ENCODE data around the gene PRELP.

PRELP gene
- 0 to 0.21 (median 0) reads per million in 9 experiments for total RNA-seq

DNA sequence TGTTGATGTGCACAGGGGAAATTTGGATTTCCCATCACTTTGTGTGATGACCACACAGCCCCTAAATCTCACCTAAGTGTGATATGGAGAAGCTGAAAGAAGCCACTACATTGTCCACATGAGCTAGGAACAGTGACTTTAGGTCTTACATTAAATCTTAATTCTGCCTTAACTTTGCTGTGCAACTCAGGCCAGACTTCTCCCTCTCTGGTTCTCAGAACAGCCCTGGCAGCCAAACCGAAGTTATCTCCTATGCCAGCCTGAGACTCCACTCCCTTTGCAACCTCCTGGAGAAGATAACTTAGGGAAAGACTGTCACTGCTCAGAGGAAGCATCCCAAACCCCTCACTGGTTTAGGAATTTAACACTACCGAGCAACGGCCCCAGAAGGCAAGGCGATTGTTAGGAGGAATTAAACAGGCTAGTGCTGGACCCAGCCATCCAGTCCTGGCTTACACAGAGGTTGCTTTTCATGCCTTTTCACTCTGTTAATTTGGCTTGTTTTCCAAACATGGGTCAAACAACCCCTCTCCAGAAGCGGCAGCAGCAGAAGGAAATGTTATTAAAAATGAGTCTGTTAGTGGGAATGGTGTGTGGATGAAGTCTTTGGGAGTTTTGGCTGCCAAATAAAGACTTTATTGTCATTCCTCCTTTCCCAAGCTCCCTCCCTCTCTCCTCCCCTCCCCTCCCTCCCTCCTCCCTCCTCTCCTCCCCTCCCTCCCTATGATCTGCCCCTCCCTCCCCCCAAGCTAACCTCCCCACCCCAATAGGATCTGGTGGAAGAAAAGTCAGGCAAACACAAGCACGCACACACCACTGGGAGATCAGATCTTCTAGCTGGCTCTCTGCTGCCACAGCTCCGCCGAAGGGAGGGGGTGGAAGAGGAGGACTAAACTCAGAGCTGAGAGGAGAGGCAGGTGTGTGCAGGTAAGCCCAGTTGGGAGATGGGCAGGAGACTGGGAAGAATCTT lies at the start of gene PRELP:
Gene PRELP, plus strand, starts transcription at position 795 of the 970 bp plus-strand sequence. CDS start 7,379 bp downstream, outside the sequence.
- Mint-ChIP-seq H3K36me3 (ENCODE audit: insufficient read depth) (no peaks in the 10 kb centered on the region), H3K27me3 (peaks cover 48 to 67% of the 10 kb centered on the region in 2 donors), H3K9me3 (no peaks in the 10 kb centered on the region), H3K4me3 (no peak within 1 kb of the TSS), H3K27ac (no peak within 1 kb of the TSS), H3K4me1 (ENCODE audit: low read depth in 2 of 2) (peaks cover 0 to 2% of the 10 kb centered on the region in 2 donors)
- DNase-seq (no peak), ATAC-seq (replicated peaks) (no peak)

DNA sequence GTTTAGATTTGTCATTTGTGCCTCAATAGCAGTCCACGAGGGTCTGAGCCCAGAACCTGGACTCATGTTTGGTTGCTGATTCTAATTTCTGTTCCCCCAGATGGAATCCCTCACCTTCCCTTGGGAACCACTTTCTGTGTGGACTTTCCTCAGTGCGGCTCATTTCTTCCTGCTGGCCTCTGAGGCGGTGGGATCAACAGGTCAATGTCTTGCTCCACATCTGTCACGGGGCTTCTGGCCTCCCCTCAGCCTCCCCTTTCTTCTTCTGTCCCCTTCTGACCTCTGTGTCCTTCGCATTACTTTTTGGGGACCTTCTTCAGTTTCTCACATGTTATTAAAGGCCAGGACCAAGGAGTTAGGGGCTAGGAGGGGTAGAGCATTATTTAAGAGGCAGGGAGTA lies 49.2 kb upstream of the PRELP start:
- H3K4me1 Mint-ChIP-seq (ENCODE audit: low read depth in 2 of 2), result no peaks in the 10 kb centered on the region

DNA sequence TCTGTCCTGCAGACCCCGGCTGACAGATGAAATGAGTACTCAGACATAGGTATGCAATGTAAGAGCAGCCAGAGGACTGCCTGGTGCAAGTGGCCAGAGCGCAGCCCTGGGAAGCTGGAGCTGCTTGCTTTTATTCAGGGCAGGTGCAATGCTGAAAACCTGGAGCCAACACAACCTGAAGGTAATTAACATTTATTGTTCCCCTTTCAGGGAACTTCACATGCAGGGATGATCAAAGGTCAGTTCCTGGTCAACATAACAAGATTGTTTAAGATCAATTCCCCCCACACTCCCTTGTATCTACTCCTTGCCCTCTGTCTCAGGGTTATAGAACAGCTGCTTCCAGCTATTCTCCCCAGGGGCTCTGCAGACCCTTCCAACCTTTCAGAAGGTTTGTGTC lies 48.7 kb upstream of the PRELP start:
- H3K27ac Mint-ChIP-seq, result no peak overlapping the region
- no peaks in the 10 kb centered on the region for H3K4me1 Mint-ChIP-seq (ENCODE audit: low read depth in 2 of 2)
- no peak overlapping the region for H3K4me3 Mint-ChIP-seq
- H3K36me3 Mint-ChIP-seq (ENCODE audit: insufficient read depth), result no peaks in the 10 kb centered on the region
- no peaks in the 10 kb centered on the region for H3K9me3 Mint-ChIP-seq
- ATAC-seq (replicated peaks), result no peak
- H3K27me3 Mint-ChIP-seq, result peaks cover 63 to 90% of the 10 kb centered on the region in 2 donors
- no peak for DNase-seq

More for the DNA sequence above, 49.2 kb upstream of the PRELP start:
- Mint-ChIP-seq H3K9me3 (no peaks in the 10 kb centered on the region), H3K27me3 (peaks cover 60 to 91% of the 10 kb centered on the region in 2 donors), H3K27ac (no peak overlapping the region), H3K36me3 (ENCODE audit: insufficient read depth) (no peaks in the 10 kb centered on the region), H3K4me3 (no peak overlapping the region)
- DNase-seq (no peak), ATAC-seq (replicated peaks) (no peak)

DNA sequence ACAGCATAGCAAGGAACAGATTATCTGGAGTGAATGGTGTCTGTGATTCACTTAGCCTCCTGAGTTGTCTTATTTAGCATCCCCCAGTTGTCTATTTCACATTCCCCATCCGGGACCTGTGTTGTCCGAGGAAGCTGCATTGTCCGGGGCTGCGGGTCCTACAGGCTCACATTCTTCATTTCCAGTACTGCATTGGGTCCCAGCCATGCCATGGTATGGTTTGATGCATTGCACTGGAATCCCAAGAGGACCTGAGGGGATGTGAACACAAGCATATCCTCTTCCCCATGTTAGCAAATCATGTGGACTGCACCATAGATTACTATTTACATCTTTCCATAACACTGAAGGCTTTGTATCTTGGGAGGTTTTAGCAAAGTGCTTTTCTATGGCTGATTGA lies 48.2 kb upstream of the PRELP start:
- DNase-seq (no peak), ATAC-seq (replicated peaks) (no peak)
- Mint-ChIP-seq H3K27ac (no peak overlapping the region), H3K4me1 (ENCODE audit: low read depth in 2 of 2) (no peaks in the 10 kb centered on the region), H3K36me3 (ENCODE audit: insufficient read depth) (no peaks in the 10 kb centered on the region), H3K27me3 (peaks cover 64 to 90% of the 10 kb centered on the region in 2 donors), H3K9me3 (no peaks in the 10 kb centered on the region), H3K4me3 (no peak overlapping the region)

DNA sequence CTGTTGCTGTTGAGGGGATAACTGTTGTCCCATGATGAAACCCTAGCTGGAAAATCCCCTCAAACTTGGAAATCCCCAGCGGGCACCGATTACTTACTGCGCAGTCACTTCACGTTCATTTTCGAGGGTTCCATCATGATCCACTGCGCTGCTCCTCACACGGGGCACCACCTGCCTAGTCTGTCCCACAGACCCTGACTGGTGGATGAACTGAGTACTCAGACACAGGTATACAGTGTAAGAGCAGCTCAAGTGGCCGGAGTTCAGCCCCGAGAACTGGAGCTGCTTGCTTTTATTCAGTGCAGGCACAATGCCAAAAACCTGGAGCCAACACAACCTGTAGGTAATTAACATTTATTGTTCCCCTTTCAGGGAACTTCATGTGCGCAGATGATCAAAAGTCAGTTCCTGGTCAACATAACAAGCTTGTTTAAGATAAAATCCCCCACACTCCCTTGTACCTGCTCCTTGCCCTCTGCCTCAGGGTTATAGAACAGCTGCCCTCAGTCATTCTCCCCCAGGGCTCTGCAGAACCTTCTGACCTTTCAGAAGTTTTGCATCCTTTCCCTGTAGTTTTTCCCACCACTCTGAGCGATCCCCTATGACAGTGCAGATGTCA lies 46.5 kb upstream of the PRELP start:
- Mint-ChIP-seq H3K27me3 (peaks cover 66 to 90% of the 10 kb centered on the region in 2 donors), H3K4me1 (ENCODE audit: low read depth in 2 of 2) (no peaks in the 10 kb centered on the region)

DNA sequence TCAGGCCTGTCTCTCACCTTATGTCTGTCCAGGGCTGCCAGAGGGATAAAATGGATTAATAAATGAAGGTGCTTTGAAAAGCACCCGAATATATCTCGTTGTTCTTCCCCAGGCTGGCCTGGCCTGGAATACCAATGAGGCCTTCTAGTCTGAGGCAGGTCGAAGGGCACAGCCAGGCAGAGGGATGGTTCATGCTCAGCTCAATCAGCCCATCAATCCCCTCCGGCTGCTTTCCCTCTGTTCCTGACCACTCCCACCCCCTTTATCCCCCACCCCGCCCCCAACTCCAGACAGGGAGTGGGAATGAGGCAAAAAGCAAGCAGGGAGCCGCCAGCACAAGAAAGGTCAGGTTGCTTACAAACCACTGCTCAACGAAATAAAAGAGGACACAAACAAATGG lies 40.0 kb upstream of the PRELP start:
- Mint-ChIP-seq H3K9me3 (no peaks in the 10 kb centered on the region), H3K4me3 (no peak overlapping the region), H3K27ac (no peak overlapping the region), H3K27me3 (peaks cover 40 to 52% of the 10 kb centered on the region in 2 donors), H3K36me3 (ENCODE audit: insufficient read depth) (no peaks in the 10 kb centered on the region), H3K4me1 (ENCODE audit: low read depth in 2 of 2) (no peaks in the 10 kb centered on the region)
- DNase-seq, result no peak
- no peak for ATAC-seq (replicated peaks)

More for the DNA sequence above, 46.5 kb upstream of the PRELP start:
- Mint-ChIP-seq H3K36me3 (ENCODE audit: insufficient read depth) (no peaks in the 10 kb centered on the region), H3K4me3 (no peak overlapping the region), H3K27ac (no peak overlapping the region), H3K9me3 (no peaks in the 10 kb centered on the region)
- DNase-seq, result no peak
- ATAC-seq (replicated peaks), result no peak

DNA sequence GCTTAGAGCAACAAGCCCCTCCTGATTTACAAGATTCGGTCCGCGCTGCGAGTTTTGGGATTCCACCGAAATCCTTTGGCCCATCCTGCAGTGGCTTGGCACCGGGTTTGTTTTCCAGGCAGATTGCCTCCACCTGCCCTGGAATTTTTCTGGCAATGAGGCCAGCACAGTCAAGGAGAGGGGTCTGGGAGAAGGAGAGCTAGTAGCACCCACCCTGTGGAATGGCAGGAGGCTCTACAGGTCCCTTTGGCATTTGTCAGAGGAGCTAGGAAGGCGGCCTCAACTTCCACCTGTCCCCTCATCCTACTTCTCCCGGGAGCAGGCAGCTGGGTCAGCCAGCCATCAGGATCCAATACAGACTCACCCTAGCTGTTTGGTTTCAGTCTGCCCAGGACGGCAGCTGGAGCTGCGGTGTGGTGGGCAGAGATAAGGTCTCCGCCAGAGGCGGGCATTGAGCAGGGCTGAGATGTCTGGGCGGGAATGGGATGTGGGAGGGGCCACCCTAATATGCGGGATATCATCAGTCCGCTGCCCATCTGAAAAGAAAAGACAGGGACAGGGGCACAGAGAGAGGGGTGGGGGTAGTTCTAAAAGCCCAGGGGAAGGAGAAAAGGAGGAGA lies 37.8 kb upstream of the PRELP start:
- DNase-seq (no peak), ATAC-seq (replicated peaks) (no peak)
- H3K27ac Mint-ChIP-seq, result no peak overlapping the region
- peaks cover 29 to 55% of the 10 kb centered on the region in 2 donors for H3K27me3 Mint-ChIP-seq
- no peaks in the 10 kb centered on the region for H3K36me3 Mint-ChIP-seq (ENCODE audit: insufficient read depth)
- no peaks in the 10 kb centered on the region for H3K4me1 Mint-ChIP-seq (ENCODE audit: low read depth in 2 of 2)
- H3K9me3 Mint-ChIP-seq, result no peaks in the 10 kb centered on the region
- no peak overlapping the region for H3K4me3 Mint-ChIP-seq

DNA sequence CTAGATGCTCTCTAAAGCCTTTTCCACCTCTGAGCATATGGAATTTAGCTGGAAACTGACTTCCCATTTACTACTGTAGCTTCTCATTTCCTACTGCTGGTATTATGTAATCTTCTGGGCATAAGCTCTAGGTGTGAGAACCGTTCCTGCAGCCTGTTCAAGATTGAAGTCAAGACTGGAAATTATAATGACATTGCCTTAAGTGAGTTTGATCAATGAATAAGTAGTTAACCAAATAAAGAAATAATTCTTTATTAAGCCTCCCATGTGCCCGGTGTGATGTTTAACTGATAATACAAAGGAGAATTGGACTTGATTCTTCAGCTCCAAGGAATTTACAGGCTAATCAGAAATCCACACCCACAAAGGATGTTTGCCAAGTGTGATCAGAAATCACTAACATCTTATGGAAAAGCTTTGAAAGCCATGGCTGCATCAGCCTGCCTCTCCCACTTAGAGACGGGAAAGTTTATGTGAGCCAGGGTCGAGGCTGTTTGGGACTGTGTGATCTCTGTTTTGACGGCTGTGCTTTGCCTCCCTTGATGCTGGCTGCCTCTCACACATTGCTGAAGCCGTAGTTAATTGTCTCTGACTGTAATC lies 36.4 kb upstream of the PRELP start:
- Mint-ChIP-seq H3K36me3 (ENCODE audit: insufficient read depth) (no peaks in the 10 kb centered on the region), H3K27ac (no peak overlapping the region), H3K27me3 (peaks cover 24 to 50% of the 10 kb centered on the region in 2 donors), H3K4me3 (no peak overlapping the region), H3K9me3 (no peaks in the 10 kb centered on the region), H3K4me1 (ENCODE audit: low read depth in 2 of 2) (no peaks in the 10 kb centered on the region)
- DNase-seq (no peak), ATAC-seq (replicated peaks) (no peak)

DNA sequence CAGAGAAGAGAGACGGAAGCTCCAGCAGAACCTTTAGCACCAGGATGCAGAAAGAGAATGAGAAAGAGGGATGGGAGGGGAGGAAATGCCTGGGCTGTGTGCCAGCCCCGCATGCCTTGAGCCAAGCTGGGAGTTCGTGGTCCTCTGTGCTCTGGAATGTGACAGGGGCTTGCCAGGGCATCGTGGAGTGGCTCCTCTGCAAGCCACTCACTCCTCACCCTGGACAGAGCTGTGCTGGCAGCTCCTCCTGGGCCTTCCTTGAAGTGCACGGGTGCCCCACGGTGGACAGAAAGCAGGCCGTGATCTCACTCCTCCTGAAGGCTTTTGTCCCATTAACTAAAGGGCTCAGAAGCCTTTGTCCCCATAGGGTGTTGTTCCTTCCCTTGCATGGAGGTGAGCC lies 34.8 kb upstream of the PRELP start:
- no peak for DNase-seq
- no peak overlapping the region for H3K4me3 Mint-ChIP-seq

DNA sequence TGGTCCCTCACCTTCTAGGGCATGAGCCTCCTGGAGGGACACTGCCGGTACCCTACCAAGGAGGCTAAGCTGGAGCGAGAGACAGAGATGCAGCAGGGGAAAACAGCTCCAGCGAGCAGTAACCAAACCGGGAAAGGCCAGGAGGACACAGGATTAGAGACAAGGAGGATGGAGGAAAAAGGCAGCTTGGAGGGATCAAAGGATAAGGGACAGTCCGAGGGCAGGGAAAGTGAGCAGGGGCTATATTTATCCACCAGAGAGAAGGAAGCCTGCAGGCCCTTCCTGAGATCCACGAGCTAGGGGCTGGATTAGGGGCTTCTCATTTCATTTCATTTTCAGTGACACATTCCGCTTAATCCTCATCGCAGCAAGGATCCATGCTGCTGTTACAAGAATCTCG lies 33.8 kb upstream of the PRELP start:
- DNase-seq, result no peak
- Mint-ChIP-seq H3K4me3 (no peak overlapping the region), H3K9me3 (no peaks in the 10 kb centered on the region), H3K27ac (no peak overlapping the region), H3K27me3 (peaks cover 28 to 52% of the 10 kb centered on the region in 2 donors), H3K36me3 (ENCODE audit: insufficient read depth) (no peaks in the 10 kb centered on the region), H3K4me1 (ENCODE audit: low read depth in 2 of 2) (no peaks in the 10 kb centered on the region)
- ATAC-seq (replicated peaks), result no peak

More for the DNA sequence above, 34.8 kb upstream of the PRELP start:
- Mint-ChIP-seq H3K36me3 (ENCODE audit: insufficient read depth) (no peaks in the 10 kb centered on the region), H3K27ac (no peak overlapping the region), H3K4me1 (ENCODE audit: low read depth in 2 of 2) (no peaks in the 10 kb centered on the region), H3K27me3 (peaks cover 20 to 52% of the 10 kb centered on the region in 2 donors), H3K9me3 (no peaks in the 10 kb centered on the region)
- ATAC-seq (replicated peaks), result no peak

DNA sequence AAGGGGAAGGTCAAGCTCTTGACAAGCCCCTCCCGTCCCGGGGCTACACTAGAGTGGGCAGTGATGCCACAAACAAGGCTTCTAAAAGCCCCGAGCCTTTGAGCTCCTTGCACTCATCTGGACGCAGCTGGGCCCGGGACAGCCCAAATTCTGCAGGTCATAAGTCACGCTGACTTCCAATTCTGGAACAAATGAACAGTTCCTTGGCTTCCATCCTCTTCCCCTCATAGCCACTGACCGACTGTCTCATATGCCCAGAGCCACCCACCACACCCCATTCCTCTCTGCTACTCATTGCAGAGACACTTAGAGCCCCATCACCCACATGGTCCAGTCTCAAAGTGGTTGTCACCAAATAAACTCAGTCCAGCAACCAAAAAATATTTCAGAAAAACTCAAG lies 32.8 kb upstream of the PRELP start:
- H3K4me1 Mint-ChIP-seq (ENCODE audit: low read depth in 2 of 2), result no peaks in the 10 kb centered on the region
- H3K4me3 Mint-ChIP-seq, result no peak overlapping the region
- no peak for DNase-seq
- H3K27me3 Mint-ChIP-seq, result peaks cover 38 to 52% of the 10 kb centered on the region in 2 donors
- H3K27ac Mint-ChIP-seq, result peak overlapping the region in 1 of 2 donors; percentile 9
- no peaks in the 10 kb centered on the region for H3K36me3 Mint-ChIP-seq (ENCODE audit: insufficient read depth)
- no peak for ATAC-seq (replicated peaks)
- no peaks in the 10 kb centered on the region for H3K9me3 Mint-ChIP-seq

DNA sequence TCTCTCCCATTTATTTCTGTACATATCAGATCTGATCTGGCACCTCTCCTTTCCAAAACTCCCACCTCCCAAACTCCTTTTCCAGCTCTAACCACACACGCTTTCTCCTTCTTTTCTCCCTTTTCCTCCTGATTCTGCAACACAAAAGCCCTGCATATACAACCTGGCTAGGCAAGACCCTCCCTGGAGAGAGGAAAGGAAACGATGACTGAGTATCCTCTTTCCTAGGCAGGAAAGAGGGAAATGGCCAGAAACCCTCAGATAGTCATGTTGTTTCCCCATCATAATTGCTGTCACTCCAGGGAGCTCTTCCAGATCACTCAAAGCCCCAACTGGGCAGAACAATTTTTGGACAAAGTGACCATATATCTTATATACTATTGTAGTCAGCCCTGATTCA lies 32.3 kb upstream of the PRELP start:
- Mint-ChIP-seq H3K36me3 (ENCODE audit: insufficient read depth) (no peaks in the 10 kb centered on the region), H3K27me3 (peaks cover 38 to 55% of the 10 kb centered on the region in 2 donors), H3K9me3 (no peaks in the 10 kb centered on the region), H3K27ac (no peak overlapping the region), H3K4me1 (ENCODE audit: low read depth in 2 of 2) (no peaks in the 10 kb centered on the region), H3K4me3 (no peak overlapping the region)
- ATAC-seq (replicated peaks) (no peak), DNase-seq (no peak)

DNA sequence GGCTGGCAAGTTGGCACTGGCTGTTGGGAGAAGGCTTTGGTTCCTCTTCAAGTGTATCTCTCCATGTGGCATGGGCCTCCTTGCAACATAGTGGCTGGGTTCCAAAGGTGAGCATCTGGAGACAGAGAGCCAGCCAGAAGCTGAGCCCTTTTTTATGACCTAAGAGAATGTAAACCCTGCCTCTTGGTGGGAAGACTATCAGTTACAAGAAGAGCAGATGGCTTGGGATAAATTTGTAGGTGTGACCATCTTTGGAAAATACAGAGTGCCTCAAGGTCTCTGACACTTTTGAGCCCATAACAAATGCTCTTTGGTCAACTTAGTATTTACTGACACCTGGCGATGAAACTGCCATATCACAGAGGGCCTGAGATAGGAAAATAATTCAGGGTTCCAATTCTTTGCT lies 31.4 kb upstream of the PRELP start:
- ATAC-seq (replicated peaks) (no peak), DNase-seq (no peak)
- Mint-ChIP-seq H3K9me3 (no peaks in the 10 kb centered on the region), H3K36me3 (ENCODE audit: insufficient read depth) (no peaks in the 10 kb centered on the region), H3K27ac (no peak overlapping the region), H3K4me1 (ENCODE audit: low read depth in 2 of 2) (no peaks in the 10 kb centered on the region), H3K27me3 (peaks cover 44 to 63% of the 10 kb centered on the region in 2 donors), H3K4me3 (no peak overlapping the region)

Measured in effector memory CD8-positive, alpha-beta T cell (primary cell).